CD4-positive, alpha-beta T cell treated with Interleukin-17A for 4 hours (primary cell): ENCODE data around the gene CTSA.
A peak's percentile ranks its signal among the peaks of the same experiment; 100 is the strongest.
"Not testable (repeated sequence)": the region's sequence is repeated elsewhere in the genome, so short reads cannot be mapped to it uniquely, and the experiment has no call there.

Experiments used
- DNase-seq: peaks from one replicate; pipeline ENCODE4 v3.0.0-alpha.2; 2020; ENCODE audit warnings: mixed read lengths

CTSA gene

GRCh38 chr20:45897289-45897688 lies 6.2 kb downstream of the CTSA start:
- DNase-seq, result no peak

- DNase-seq, result no peak
Observed at GRCh38 chr20:45897692-45898091, 6.6 kb downstream of the CTSA start.

GRCh38 chr20:45898285-45898684 lies 7.2 kb downstream of the CTSA start:
- DNase-seq, result no peak

GRCh38 chr20:45899046-45899835 lies 8.1 kb downstream of the CTSA start:
- no peak for DNase-seq

- not testable (repeated sequence) for DNase-seq
Observed at GRCh38 chr20:45901332-45901731, 10.2 kb downstream of the CTSA start.

GRCh38 chr20:45902199-45902701 lies 11.1 kb downstream of the CTSA start:
- no peak for DNase-seq

GRCh38 chr20:45904583-45905504 lies 13.7 kb downstream of the CTSA start:
- DNase-seq, result no peak

GRCh38 chr20:45905505-45906079 lies 14.5 kb downstream of the CTSA start:
- DNase-seq, result no peak

GRCh38 chr20:45907219-45907948 lies 16.2 kb downstream of the CTSA start:
- DNase-seq, result no peak

- no peak for DNase-seq
Observed at GRCh38 chr20:45908084-45908483, 16.9 kb downstream of the CTSA start.

- no peak for DNase-seq
Observed at GRCh38 chr20:45909336-45909808, 18.2 kb downstream of the CTSA start.

- no peak for DNase-seq
Observed at GRCh38 chr20:45909817-45910669, 18.9 kb downstream of the CTSA start.

- DNase-seq, result peak; percentile 89
Observed at GRCh38 chr20:45910670-45911485, 19.7 kb downstream of the CTSA start.

- peak; percentile 40 for DNase-seq
Observed at GRCh38 chr20:45911486-45912343, 20.6 kb downstream of the CTSA start, which contains the start of gene PLTP. Gene PLTP, minus strand, starts transcription at chr20:45912155. Its CDS starts 703 bp downstream, at chr20:45911452.

- no peak for DNase-seq
Observed at GRCh38 chr20:45912344-45912682, 21.2 kb downstream of the CTSA start.

- no peak for DNase-seq
Observed at GRCh38 chr20:45913116-45913515, 22.0 kb downstream of the CTSA start.

- no peak for DNase-seq
Observed at GRCh38 chr20:45917790-45918141, 26.6 kb downstream of the CTSA start.

GRCh38 chr20:45918182-45918737 lies 27.1 kb downstream of the CTSA start:
- DNase-seq, result no peak
